A673 (cell line): Measurements from ENCODE around the gene ACIN1.

Source experiments
- CTCF ChIP-seq: fragments of 300-800, 200-600 bp; sonication (generic); conservative IDR thresholded peaks from 2 replicates; pipeline ENCODE4 v1.5.1; 2017; ENCODE audit warnings: low read depth, mild to moderate bottlenecking, antibody characterized with exemption, low read length, moderate library complexity, mixed read lengths
- EZH2 ChIP-seq: fragments of 200-600 bp; sonication (generic); IDR thresholded peaks from 2 replicates; pipeline ENCODE4 v1.6.1; 2017; ENCODE audit warnings: borderline replicate concordance, low read depth, mild to moderate bottlenecking, mixed read lengths, antibody characterized with exemption, low read length; ENCODE audit not compliant: poor library complexity, severe bottlenecking

GRCh38 chr14:23142826-23143225 is 47.9 kb upstream of the ACIN1 start:
- no peak for TF ChIP-seq CTCF
- no peak for TF ChIP-seq EZH2
